ENCODE data around the gene CRYBG3. TPM values are rescaled to one million over a fixed set of nuclear protein-coding genes. Genes with fewer than 3 reads are reported as not detected.
"Not testable (repeated sequence)": the region's sequence is repeated elsewhere in the genome, so short reads cannot be mapped to it uniquely, and the experiment has no call there.

Gene CRYBG3
- polyA plus RNA-seq, 1 donor from 2014 or later, result 1.7 TPM

GRCh38 chr3:97896547-97896946 lies 74.7 kb downstream of the CRYBG3 start:
- Mint-ChIP-seq H3K27ac (no peak overlapping the region), H3K27me3 (peaks cover 1% of the 10 kb centered on the region), H3K9me3 (no peaks in the 10 kb centered on the region), H3K4me3 (no peak overlapping the region), H3K36me3 (peaks cover 3% of the 10 kb centered on the region), H3K4me1 (peaks cover 2 to 10% (median 6%) of the 10 kb centered on the region in 3 donors)

- H3K27me3 Mint-ChIP-seq, result peaks cover 1% of the 10 kb centered on the region
- no peak overlapping the region for H3K4me3 Mint-ChIP-seq
- H3K4me1 Mint-ChIP-seq, result peaks cover 2 to 10% (median 6%) of the 10 kb centered on the region in 3 donors
- peaks cover 0 to 3% (median 0%) of the 10 kb centered on the region in 3 donors for H3K9me3 Mint-ChIP-seq
- H3K36me3 Mint-ChIP-seq, result peaks cover 5% of the 10 kb centered on the region
- H3K27ac Mint-ChIP-seq, result no peak overlapping the region
These were observed 77.5 kb downstream of the CRYBG3 start for GRCh38 chr3:97899331-97899730.

- Mint-ChIP-seq H3K36me3 (peaks cover 5% of the 10 kb centered on the region), H3K27ac (peak overlapping the region in 1 of 3 donors; percentile 15), H3K9me3 (peaks cover 0 to 4% (median 0%) of the 10 kb centered on the region in 3 donors), H3K4me3 (no peak overlapping the region), H3K27me3 (peaks cover 1% of the 10 kb centered on the region), H3K4me1 (no peaks in the 10 kb centered on the region)
These were observed 79.8 kb downstream of the CRYBG3 start for GRCh38 chr3:97901313-97902248.

GRCh38 chr3:97909830-97910229 lies 88.0 kb downstream of the CRYBG3 start:
- Mint-ChIP-seq H3K4me1 (peaks cover 8 to 11% (median 11%) of the 10 kb centered on the region in 3 donors), H3K27ac (peak overlapping the region in 1 of 3 donors; percentile 87)
- H3K36me3 Mint-ChIP-seq, result not testable (repeated sequence)

GRCh38 chr3:97910236-97910831 lies 88.5 kb downstream of the CRYBG3 start:
- Mint-ChIP-seq H3K4me1 (peaks cover 8 to 11% (median 11%) of the 10 kb centered on the region in 3 donors), H3K27ac (peak overlapping the region in 2 of 3 donors; percentile 87 to 94), H3K4me3 (peak overlapping the region; percentile 75 to 91 (median 86))
- not testable (repeated sequence) for H3K36me3 Mint-ChIP-seq, H3K9me3 Mint-ChIP-seq, H3K27me3 Mint-ChIP-seq

More at GRCh38 chr3:97909830-97910229, 88.0 kb downstream of the CRYBG3 start:
- not testable (repeated sequence) for H3K27me3 Mint-ChIP-seq, H3K9me3 Mint-ChIP-seq
- H3K4me3 Mint-ChIP-seq, result peak overlapping the region in 2 of 4 donors; percentile 81 to 91

- peaks cover 8 to 11% (median 11%) of the 10 kb centered on the region in 3 donors for H3K4me1 Mint-ChIP-seq
These were observed 89.1 kb downstream of the CRYBG3 start for GRCh38 chr3:97910931-97911351.

GRCh38 chr3:97911459-97911858 lies 89.6 kb downstream of the CRYBG3 start:
- Mint-ChIP-seq H3K27ac (no peak overlapping the region), H3K36me3 (peaks cover 2% of the 10 kb centered on the region), H3K27me3 (no peaks in the 10 kb centered on the region), H3K9me3 (peaks cover 0 to 2% (median 0%) of the 10 kb centered on the region in 3 donors), H3K4me3 (no peak overlapping the region), H3K4me1 (peaks cover 8 to 11% (median 11%) of the 10 kb centered on the region in 3 donors)

More at GRCh38 chr3:97910931-97911351, 89.1 kb downstream of the CRYBG3 start:
- Mint-ChIP-seq H3K36me3 (peaks cover 2% of the 10 kb centered on the region), H3K27me3 (no peaks in the 10 kb centered on the region), H3K4me3 (peak overlapping the region in 3 of 4 donors; percentile 81 to 91 (median 90)), H3K9me3 (peaks cover 0 to 2% (median 0%) of the 10 kb centered on the region in 3 donors), H3K27ac (peak overlapping the region in 2 of 3 donors; percentile 87 to 94)

GRCh38 chr3:97914388-97914787 lies 92.6 kb downstream of the CRYBG3 start:
- peaks cover 5% of the 10 kb centered on the region for H3K36me3 Mint-ChIP-seq

GRCh38 chr3:97916576-97916975 lies 94.8 kb downstream of the CRYBG3 start:
- no peaks in the 10 kb centered on the region for H3K27me3 Mint-ChIP-seq
- no peak overlapping the region for H3K4me3 Mint-ChIP-seq
- no peak overlapping the region for H3K27ac Mint-ChIP-seq
- H3K9me3 Mint-ChIP-seq, result no peaks in the 10 kb centered on the region
- H3K4me1 Mint-ChIP-seq, result peaks cover 0 to under 1% (median 0%) of the 10 kb centered on the region in 3 donors
- peaks cover 12% of the 10 kb centered on the region for H3K36me3 Mint-ChIP-seq

More at GRCh38 chr3:97914388-97914787, 92.6 kb downstream of the CRYBG3 start:
- H3K4me3 Mint-ChIP-seq, result no peak overlapping the region
- H3K27me3 Mint-ChIP-seq, result no peaks in the 10 kb centered on the region
- peaks cover 8 to 11% (median 11%) of the 10 kb centered on the region in 3 donors for H3K4me1 Mint-ChIP-seq
- no peak overlapping the region for H3K27ac Mint-ChIP-seq
- H3K9me3 Mint-ChIP-seq, result no peaks in the 10 kb centered on the region

GRCh38 chr3:97917813-97918536 lies 96.2 kb downstream of the CRYBG3 start:
- Mint-ChIP-seq H3K4me1 (no peaks in the 10 kb centered on the region), H3K27ac (no peak overlapping the region), H3K27me3 (no peaks in the 10 kb centered on the region), H3K36me3 (peaks cover 16% of the 10 kb centered on the region), H3K9me3 (peaks cover 0 to 2% (median 0%) of the 10 kb centered on the region in 3 donors), H3K4me3 (no peak overlapping the region)

GRCh38 chr3:97927704-97928103 lies 105.9 kb downstream of the CRYBG3 start:
- no peaks in the 10 kb centered on the region for H3K4me1 Mint-ChIP-seq
- H3K27ac Mint-ChIP-seq, result no peak overlapping the region
- no peaks in the 10 kb centered on the region for H3K27me3 Mint-ChIP-seq
- H3K9me3 Mint-ChIP-seq, result no peaks in the 10 kb centered on the region
- H3K36me3 Mint-ChIP-seq, result peaks cover 2% of the 10 kb centered on the region
- no peak overlapping the region for H3K4me3 Mint-ChIP-seq

- H3K27ac Mint-ChIP-seq, result no peak overlapping the region
- H3K4me1 Mint-ChIP-seq, result no peaks in the 10 kb centered on the region
- no peaks in the 10 kb centered on the region for H3K27me3 Mint-ChIP-seq
- H3K4me3 Mint-ChIP-seq, result no peak overlapping the region
- peaks cover 2% of the 10 kb centered on the region for H3K36me3 Mint-ChIP-seq
- H3K9me3 Mint-ChIP-seq, result no peaks in the 10 kb centered on the region
These were observed 107.2 kb downstream of the CRYBG3 start for GRCh38 chr3:97928986-97929385.

- Mint-ChIP-seq H3K4me3 (no peak overlapping the region), H3K27me3 (no peaks in the 10 kb centered on the region), H3K9me3 (no peaks in the 10 kb centered on the region), H3K36me3 (peaks cover 2% of the 10 kb centered on the region), H3K4me1 (no peaks in the 10 kb centered on the region), H3K27ac (no peak overlapping the region)
These were observed 108.2 kb downstream of the CRYBG3 start for GRCh38 chr3:97930018-97930417.

GRCh38 chr3:97931218-97931617 lies 109.4 kb downstream of the CRYBG3 start:
- Mint-ChIP-seq H3K27ac (no peak overlapping the region), H3K4me3 (no peak overlapping the region), H3K36me3 (peaks cover 4% of the 10 kb centered on the region), H3K9me3 (no peaks in the 10 kb centered on the region), H3K4me1 (no peaks in the 10 kb centered on the region), H3K27me3 (no peaks in the 10 kb centered on the region)

GRCh38 chr3:97932387-97932801 lies 110.6 kb downstream of the CRYBG3 start:
- no peak overlapping the region for H3K27ac Mint-ChIP-seq
- H3K27me3 Mint-ChIP-seq, result no peaks in the 10 kb centered on the region
- no peak overlapping the region for H3K4me3 Mint-ChIP-seq
- no peaks in the 10 kb centered on the region for H3K9me3 Mint-ChIP-seq
- H3K36me3 Mint-ChIP-seq, result peaks cover 5% of the 10 kb centered on the region
- H3K4me1 Mint-ChIP-seq, result no peaks in the 10 kb centered on the region

Data from IgD-negative memory B cell (primary cell).